Putamen (tissue), 1 donor: ENCODE results near the gene UBA7.
"Not testable (repeated sequence)": the region's sequence is repeated elsewhere in the genome, so short reads cannot be mapped to it uniquely, and the experiment has no call there.

ENCODE experiments used
- DNase-seq: peaks from one replicate; pipeline ENCODE4 v3.0.0-alpha.2; 2016; ENCODE audit warnings: low spot score

Gene UBA7

DNA sequence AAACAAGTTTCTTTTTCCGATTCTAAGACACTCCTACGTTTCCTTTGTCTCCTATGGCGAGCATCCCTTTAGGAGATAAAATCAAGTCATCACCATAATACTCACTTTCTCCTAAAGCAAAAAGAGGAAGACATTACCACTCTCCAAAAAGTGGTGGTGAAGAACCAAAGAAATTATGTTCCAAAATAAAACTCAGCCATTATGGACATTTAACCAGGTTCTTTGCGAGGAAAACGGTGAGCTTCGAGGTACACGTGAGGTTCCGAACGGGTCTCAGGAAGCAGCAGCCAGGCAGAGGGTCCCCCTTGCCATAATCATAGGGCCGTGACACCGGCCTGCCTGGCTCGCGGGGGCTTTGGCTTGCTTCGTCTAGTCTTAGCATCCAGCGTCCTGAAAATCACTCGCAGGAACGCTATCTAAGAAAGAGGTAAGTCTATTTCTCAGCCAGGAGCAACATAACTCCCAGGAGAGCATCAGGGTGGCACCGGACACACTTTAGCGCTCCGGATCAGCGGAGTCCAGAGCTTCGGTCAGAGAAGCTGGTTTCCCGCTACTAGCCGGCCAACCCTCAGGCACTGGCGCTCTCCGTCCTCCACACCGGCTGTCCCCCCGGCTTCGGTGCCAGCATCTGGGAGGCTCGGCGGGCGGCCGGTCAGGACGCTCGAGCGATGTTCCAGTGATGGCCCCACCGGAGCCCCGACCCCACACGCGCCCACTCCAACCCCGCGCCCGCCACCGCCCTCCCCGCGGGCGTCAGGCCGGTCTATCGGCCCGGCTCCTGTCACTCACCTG is 28.0 kb downstream of the UBA7 start:
- DNase-seq, result no peak

- not testable (repeated sequence) for DNase-seq
Observed at GRCh38 chr3:49782277-49782676, 31.5 kb downstream of the UBA7 start.

- no peak for DNase-seq
Observed at GRCh38 chr3:49781415-49782199, 32.1 kb downstream of the UBA7 start.

DNA sequence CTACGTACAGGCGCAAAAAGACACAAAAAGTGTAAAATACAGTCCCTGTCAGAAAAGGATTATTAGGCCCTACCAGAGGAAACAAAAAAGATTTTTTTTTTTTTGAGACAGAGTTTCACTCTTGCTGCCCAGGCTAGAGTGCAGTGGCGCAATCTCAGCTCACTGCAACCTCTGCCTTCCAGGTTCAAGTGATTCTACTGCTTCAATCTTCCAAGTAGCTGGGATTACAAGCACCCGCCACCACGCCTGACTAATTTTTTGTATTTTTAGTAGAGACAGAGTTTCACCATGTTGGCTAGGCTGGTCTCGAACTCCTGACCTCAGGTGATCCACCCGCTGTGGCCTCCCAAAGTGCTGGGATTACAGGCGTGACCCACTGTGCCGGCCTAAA is 32.8 kb downstream of the UBA7 start:
- not testable (repeated sequence) for DNase-seq

- DNase-seq, result no peak
Observed at GRCh38 chr3:49780080-49780974, 33.4 kb downstream of the UBA7 start.

DNA sequence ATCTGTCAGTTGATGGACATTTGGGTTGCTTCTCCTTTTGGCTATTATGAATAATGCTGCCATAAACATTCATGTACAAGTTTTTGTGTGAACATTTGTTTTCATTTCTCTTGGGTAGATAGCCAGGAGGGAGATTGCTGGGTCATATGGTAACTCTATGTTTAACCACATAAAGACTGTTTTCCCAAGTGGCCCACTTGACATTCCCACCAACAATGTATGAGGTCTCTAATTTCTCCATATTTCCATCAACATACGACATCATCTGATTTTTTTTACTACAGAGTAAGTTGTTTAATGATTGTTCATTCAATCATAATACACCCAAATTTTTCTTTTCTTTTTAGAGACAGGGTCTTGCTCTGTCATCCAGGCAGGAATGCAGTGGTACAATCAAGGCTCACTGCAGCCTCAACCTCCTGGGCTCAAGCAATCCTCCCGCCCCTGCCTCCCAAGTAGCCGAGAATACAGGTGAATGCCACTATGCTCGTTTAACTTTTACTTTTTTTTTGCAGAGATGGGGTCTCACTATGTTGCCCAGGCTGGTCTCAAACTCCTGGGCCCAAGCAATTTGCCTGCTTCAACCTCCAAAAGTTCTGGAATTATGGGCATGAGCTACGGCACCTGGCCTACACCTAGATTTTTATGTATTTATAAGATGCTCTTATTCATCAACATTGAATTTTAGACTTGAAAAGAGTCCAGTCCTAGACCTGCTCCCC is 34.2 kb downstream of the UBA7 start:
- DNase-seq, result no peak

DNA sequence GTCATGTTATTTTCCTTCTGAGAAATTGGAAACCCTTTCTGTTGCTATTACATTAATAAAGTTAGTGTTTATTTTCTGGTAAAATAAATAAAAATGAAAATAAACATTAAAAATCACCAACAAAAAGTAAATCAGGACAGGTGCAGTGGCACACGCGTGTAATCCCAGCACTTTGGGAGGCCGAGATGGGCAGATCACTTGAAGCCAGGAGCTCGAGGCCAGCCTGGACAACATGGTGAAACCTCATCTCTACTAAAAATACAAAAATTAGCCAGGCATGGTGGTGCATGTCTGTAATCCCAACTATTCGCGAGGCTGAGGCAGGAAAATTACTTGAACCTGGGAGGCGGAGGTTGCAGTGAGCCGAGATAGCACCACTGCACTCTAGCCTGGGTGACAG is 37.7 kb downstream of the UBA7 start:
- DNase-seq, result not testable (repeated sequence)

GRCh38 chr3:49775538-49775937 is 38.2 kb downstream of the UBA7 start:
- DNase-seq, result peak; percentile 58

DNA sequence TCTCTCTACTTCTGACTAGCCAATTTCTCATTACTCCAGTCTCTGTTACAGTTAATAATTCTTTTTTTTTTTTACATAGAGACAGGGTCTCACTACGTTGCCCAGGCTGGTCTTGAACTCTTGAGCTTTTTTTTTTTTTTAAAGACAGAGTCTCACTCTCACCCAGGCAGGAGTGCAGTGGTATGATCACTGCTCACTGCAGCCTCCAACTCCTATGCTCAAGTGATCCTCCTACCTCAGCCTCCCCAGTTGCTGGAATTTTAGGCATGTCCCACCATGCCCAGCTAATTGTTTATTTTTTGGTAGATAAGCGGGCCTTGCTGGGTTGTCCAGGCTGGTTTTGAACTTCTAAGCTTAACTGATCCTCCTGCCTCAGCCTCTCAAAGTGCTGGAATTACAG is 41.0 kb downstream of the UBA7 start:
- DNase-seq, result no peak

GRCh38 chr3:49771340-49771938 is 42.3 kb downstream of the UBA7 start:
- DNase-seq, result no peak

GRCh38 chr3:49769926-49770325 is 43.8 kb downstream of the UBA7 start:
- DNase-seq, result no peak

DNA sequence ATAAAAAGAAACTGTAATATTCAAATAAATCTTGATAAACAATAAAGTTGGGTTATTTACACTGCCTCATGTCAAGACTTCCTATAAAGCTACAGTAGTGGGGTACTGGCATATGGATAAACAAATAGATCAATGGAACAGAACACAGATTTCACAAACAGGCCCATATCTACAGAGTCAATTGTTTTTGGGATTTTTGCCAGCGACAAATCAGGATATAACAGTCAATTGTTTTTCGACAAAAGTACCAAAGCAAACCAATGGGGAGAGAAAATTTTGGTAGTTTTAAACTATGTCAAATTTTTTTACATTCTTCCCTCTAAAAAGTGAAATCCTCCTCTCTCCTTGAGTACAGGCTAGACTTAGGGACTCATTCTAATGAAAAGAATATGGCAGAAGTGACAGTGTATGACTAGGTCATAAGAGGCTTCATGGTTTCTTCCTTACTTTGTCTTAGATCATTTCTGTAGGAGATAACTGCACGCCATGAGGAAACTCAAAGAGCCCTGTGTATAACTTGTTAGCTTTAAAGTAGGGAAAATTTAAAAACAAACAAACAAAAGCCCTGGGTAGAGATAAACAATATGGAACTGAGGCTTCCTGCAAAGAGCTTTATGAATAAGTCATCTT is 44.4 kb downstream of the UBA7 start:
- DNase-seq, result no peak

DNA sequence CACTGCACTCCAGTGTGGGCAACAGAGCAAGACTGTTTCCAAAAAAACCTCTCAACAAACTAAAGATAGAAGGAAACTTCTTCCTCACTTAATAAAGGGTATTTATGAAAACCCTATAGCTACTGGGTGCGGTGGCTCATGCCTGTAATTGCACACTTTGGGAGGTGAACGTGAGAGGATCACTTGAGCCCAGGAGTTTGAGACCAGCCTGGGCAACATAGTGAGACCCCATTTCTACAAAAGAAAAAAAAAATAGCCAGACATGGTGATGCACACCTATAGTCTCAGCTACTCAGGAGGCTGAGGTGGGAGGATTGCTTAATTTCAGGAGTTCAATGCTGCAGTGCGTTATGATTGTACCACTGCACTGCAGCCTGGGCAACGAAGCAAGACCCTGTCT is 49.8 kb downstream of the UBA7 start:
- no peak for DNase-seq

GRCh38 chr3:49761661-49762060 is 52.1 kb downstream of the UBA7 start:
- DNase-seq, result no peak

- DNase-seq, result no peak
Observed at GRCh38 chr3:49759226-49759625, 54.5 kb downstream of the UBA7 start.

DNA sequence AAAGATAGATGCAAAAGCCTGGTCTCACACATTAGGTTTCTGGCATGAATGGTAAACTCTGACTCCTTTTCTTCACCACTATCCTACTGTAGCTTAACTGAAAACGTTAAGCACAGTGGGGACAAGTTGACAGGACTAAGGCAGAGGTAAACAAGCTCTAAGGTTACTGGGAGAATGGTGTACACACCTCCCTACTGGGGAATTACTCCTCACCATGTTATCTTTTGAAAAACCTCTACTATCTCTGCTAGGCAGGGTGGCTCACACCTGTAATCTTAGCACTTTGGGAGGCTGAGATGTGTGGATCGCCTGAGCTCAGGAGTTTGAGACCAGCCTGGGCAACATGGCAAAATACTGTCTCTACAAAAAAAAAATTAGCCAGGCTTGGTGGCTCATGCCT is 56.6 kb downstream of the UBA7 start:
- no peak for DNase-seq

- no peak for DNase-seq
Observed at GRCh38 chr3:49756036-49756435, 57.7 kb downstream of the UBA7 start.
